Measurements from ENCODE around the gene FMOD. TPM values are rescaled to one million over a fixed set of nuclear protein-coding genes. Genes with fewer than 3 reads are reported as not detected.

FMOD gene
- total RNA-seq (2014; rRNA removed), result not detected in 2 replicates
- not detected for Bru-seq, nascent RNA
- BruChase-seq, experiment 1, labeled RNA remaining after a 6-hour chase, result not detected
- BruChase-seq, experiment 2, labeled RNA remaining after a 2-hour chase, result not detected
- long read RNA-seq, result 0 reads

DNA sequence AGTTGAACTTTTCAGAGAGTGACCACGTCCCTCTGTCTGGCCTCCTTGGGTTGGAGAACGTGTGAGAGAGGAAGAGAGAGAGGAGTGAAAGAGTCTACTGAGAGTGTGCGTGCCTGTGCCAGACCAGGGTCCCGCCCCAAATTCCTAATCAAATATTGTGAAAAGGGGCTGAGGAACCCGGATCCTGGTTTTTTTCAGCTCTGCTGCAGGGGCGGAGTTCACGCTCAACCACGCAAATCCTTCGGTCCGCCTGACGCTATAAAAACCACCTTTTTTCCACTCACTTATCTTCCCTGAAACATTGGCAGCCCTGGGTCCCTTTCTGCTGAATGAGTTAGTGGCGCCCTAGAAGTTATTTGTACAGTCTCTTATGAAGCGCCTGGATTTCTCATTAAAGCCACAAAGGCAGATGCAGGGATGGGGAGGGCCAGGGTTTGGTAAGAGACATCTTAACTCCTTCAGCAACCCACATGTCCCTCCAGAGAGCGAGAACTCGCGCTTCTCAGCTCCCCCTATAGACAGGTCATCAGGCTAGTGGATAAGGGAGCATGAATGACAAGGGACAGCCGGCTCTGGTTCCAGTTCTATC is at the start of gene FMOD:
Gene FMOD, minus strand, starts transcription at position 86 of the 589 bp plus-strand sequence. CDS start 2,852 bp downstream, outside the sequence.
- Histone ChIP-seq H4K20me1 (ENCODE audit: low read length) (no peaks in the 10 kb centered on the region), H3K9ac (ENCODE audit: low read length) (no peak within 1 kb of the TSS), H3K4me2 (ENCODE audit: low read length) (no peak within 1 kb of the TSS), H3K4me1 (ENCODE audit: insufficient read depth, low read length) (no peaks in the 10 kb centered on the region), H3K4me3 (ENCODE audit: low read length) (no peak within 1 kb of the TSS), H3K27ac (ENCODE audit: low read length) (no peak within 1 kb of the TSS), H3K27me3 (ENCODE audit: low read length) (peaks cover 85% of the 10 kb centered on the region), H3F3A (ENCODE audit: low read length, unreplicated experiment) (no peaks in the 10 kb centered on the region), H3K9me3 (ENCODE audit: low read length) (no peaks in the 10 kb centered on the region), H2AFZ (ENCODE audit: low read length) (no peak within 1 kb of the TSS), H3K79me2 (ENCODE audit: low read length) (no peaks in the 10 kb centered on the region), H3K9me2 (replicated peaks; ENCODE audit: low read length) (no peaks in the 10 kb centered on the region), H3K36me3 (ENCODE audit: low read depth, low read length) (no peaks in the 10 kb centered on the region)
- no TSS peak for BruUV-seq (replicated peaks)
- no peak for TF ChIP-seq EZH2phosphoT487 (IDR thresholded peaks at IDR 0.05; ENCODE audit: borderline replicate concordance, low read length)
- no peak for TF ChIP-seq EZH2 (IDR thresholded peaks at IDR 0.05; ENCODE audit: low read length, unreplicated experiment)
- TF ChIP-seq, protein P1, sequence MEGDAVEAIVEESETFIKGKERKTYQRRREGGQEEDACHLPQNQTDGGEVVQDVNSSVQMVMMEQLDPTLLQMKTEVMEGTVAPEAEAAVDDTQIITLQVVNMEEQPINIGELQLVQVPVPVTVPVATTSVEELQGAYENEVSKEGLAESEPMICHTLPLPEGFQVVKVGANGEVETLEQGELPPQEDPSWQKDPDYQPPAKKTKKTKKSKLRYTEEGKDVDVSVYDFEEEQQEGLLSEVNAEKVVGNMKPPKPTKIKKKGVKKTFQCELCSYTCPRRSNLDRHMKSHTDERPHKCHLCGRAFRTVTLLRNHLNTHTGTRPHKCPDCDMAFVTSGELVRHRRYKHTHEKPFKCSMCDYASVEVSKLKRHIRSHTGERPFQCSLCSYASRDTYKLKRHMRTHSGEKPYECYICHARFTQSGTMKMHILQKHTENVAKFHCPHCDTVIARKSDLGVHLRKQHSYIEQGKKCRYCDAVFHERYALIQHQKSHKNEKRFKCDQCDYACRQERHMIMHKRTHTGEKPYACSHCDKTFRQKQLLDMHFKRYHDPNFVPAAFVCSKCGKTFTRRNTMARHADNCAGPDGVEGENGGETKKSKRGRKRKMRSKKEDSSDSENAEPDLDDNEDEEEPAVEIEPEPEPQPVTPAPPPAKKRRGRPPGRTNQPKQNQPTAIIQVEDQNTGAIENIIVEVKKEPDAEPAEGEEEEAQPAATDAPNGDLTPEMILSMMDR (conservative IDR thresholded peaks at IDR 0.05; ENCODE audit: low read depth, low read length), result no peak; the same call in 1 of the 2 replicates
- ChIA-PET CTCF (no interaction called here), POLR2A (ENCODE audit: unreplicated experiment) (no interaction called here)
- ATAC-seq, result no peak; the same call in 1 of the 2 replicates
- DNase-seq, result no peak
- intact Hi-C loops (cut with micrococcal nuclease), result no loop called here

DNA sequence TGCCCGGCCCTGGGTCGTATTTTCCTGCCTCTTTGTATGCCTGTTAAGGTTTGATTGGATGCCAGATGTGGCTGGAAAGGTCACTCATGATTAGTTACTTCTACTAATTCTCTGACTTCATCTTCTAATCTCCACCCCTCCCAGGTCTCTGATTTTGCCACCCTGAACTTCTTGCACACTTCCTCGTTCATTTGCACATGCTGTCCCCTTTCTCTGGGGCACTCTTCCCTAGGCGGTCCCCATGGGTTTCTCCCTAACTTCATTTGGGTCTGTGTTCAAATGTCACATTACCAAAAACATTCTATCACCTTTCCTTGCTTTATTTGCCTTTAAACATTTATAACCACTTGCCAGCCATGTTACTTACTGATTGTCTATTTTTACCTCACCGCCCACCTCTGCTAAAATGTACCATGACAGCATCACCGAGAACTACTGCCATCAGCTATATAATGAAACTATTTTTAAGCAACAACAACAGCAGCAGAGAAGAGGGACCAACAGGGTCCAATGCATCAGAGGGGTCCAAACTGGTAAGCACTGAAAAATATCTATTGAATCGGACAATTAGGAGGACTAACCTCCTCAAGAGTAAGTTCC is 45.8 kb upstream of the FMOD start:
- Histone ChIP-seq H3K27ac (ENCODE audit: low read length) (no peak overlapping the region), H3K9me3 (ENCODE audit: low read length) (no peaks in the 10 kb centered on the region), H3K4me2 (ENCODE audit: low read length) (no peak overlapping the region), H3K27me3 (ENCODE audit: low read length) (peaks cover 63% of the 10 kb centered on the region), H3K4me1 (ENCODE audit: insufficient read depth, low read length) (no peaks in the 10 kb centered on the region), H3K36me3 (ENCODE audit: low read depth, low read length) (no peaks in the 10 kb centered on the region), H2AFZ (ENCODE audit: low read length) (no peak overlapping the region), H3F3A (ENCODE audit: low read length, unreplicated experiment) (no peaks in the 10 kb centered on the region), H3K9ac (ENCODE audit: low read length) (no peak overlapping the region), H3K79me2 (ENCODE audit: low read length) (no peaks in the 10 kb centered on the region), H3K9me2 (replicated peaks; ENCODE audit: low read length) (no peaks in the 10 kb centered on the region), H3K4me3 (ENCODE audit: low read length) (no peak overlapping the region), H4K20me1 (ENCODE audit: low read length) (no peaks in the 10 kb centered on the region)
- ATAC-seq (no peak), DNase-seq (no peak)
- no TSS peak for BruUV-seq (replicated peaks)
- intact Hi-C loops (cut with micrococcal nuclease), result no loop called here
- CTCF ChIA-PET, result no interaction called here
- POLR2A ChIA-PET (ENCODE audit: unreplicated experiment), result no interaction called here
- TF ChIP-seq, protein P1 (conservative IDR thresholded peaks at IDR 0.05; ENCODE audit: low read depth, low read length), result no peak
- TF ChIP-seq EZH2phosphoT487 (IDR thresholded peaks at IDR 0.05; ENCODE audit: borderline replicate concordance, low read length), result no peak
- no peak for TF ChIP-seq EZH2 (IDR thresholded peaks at IDR 0.05; ENCODE audit: low read length, unreplicated experiment)

DNA sequence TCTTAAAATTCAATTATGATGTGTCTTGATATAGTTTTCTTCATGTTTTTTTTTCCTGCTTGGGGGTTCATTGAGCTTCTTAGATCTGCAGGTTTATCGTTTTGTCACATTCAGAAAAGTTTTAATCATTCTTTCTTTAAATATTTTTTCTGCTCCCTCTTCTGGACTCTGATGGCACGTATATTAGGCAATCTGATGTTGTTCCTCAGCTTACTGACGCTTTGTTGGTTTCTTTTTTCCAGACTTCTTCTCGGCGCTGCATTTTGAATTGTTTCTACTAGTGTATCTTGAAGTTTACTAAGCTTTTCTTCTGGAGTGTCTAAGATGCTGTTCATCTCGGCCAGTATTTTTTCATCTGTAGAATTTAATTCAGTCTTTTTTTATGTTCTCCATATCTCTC is 44.8 kb upstream of the FMOD start:
- no peaks in the 10 kb centered on the region for H4K20me1 ChIP-seq (ENCODE audit: low read length)
- H3K36me3 ChIP-seq (ENCODE audit: low read depth, low read length), result no peaks in the 10 kb centered on the region
- no peak overlapping the region for H3K9ac ChIP-seq (ENCODE audit: low read length)
- no peaks in the 10 kb centered on the region for H3K79me2 ChIP-seq (ENCODE audit: low read length)
- intact Hi-C loops (cut with micrococcal nuclease), result no loop called here
- ChIA-PET CTCF (no interaction called here), POLR2A (ENCODE audit: unreplicated experiment) (no interaction called here)
- peaks cover 64% of the 10 kb centered on the region for H3K27me3 ChIP-seq (ENCODE audit: low read length)
- H3K27ac ChIP-seq (ENCODE audit: low read length), result no peak overlapping the region
- H3F3A ChIP-seq (ENCODE audit: low read length, unreplicated experiment), result no peaks in the 10 kb centered on the region
- TF ChIP-seq, protein P1 (conservative IDR thresholded peaks at IDR 0.05; ENCODE audit: low read depth, low read length), result no peak
- TF ChIP-seq EZH2phosphoT487 (IDR thresholded peaks at IDR 0.05; ENCODE audit: borderline replicate concordance, low read length), result no peak
- TF ChIP-seq EZH2 (IDR thresholded peaks at IDR 0.05; ENCODE audit: low read length, unreplicated experiment), result no peak
- no peak overlapping the region for H3K4me2 ChIP-seq (ENCODE audit: low read length)
- BruUV-seq (replicated peaks), result no TSS peak
- H3K4me3 ChIP-seq (ENCODE audit: low read length), result no peak overlapping the region
- no peak for DNase-seq
- no peak for ATAC-seq
- H2AFZ ChIP-seq (ENCODE audit: low read length), result no peak overlapping the region
- no peaks in the 10 kb centered on the region for H3K9me3 ChIP-seq (ENCODE audit: low read length)
- H3K4me1 ChIP-seq (ENCODE audit: insufficient read depth, low read length), result no peaks in the 10 kb centered on the region
- H3K9me2 ChIP-seq (replicated peaks; ENCODE audit: low read length), result no peaks in the 10 kb centered on the region
